GM12801 (cell line): ENCODE results near the gene TTLL10.

Experiments
- CTCF ChIP-seq: IDR thresholded peaks from one replicate; pipeline ENCODE4 v1.5.1; 2011; ENCODE audit warnings: control low read depth; ENCODE audit not compliant: insufficient read length; ENCODE audit errors: extremely low read depth

The TTLL10 gene

GRCh38 chr1:1149416-1149815, 24.3 kb upstream of the TTLL10 start:
- TF ChIP-seq CTCF: no peak

- no peak for TF ChIP-seq CTCF
These were observed 23.6 kb upstream of the TTLL10 start for GRCh38 chr1:1150100-1150499.

- no peak for TF ChIP-seq CTCF
These were observed 22.4 kb upstream of the TTLL10 start for GRCh38 chr1:1151306-1151705.

GRCh38 chr1:1153874-1154273, 19.8 kb upstream of the TTLL10 start:
- no peak for TF ChIP-seq CTCF

GRCh38 chr1:1155258-1155657, 18.4 kb upstream of the TTLL10 start:
- no peak for TF ChIP-seq CTCF

- no peak for TF ChIP-seq CTCF
These were observed 17.3 kb upstream of the TTLL10 start for GRCh38 chr1:1156140-1157032.

- no peak for TF ChIP-seq CTCF
These were observed 16.7 kb upstream of the TTLL10 start for GRCh38 chr1:1157033-1157365.
